ENCODE measurements around the gene CLPSL1.

- TF ChIP-seq EZH2 (IDR thresholded peaks at IDR 0.05; ENCODE audit: insufficient read depth, poor library complexity, severe bottlenecking) = no peak
- no peak for TF ChIP-seq EZH2phosphoT487 (IDR thresholded peaks at IDR 0.05; ENCODE audit: insufficient read depth, low read depth)
Observed at GRCh38 chr6:35775031-35775430, 5.8 kb upstream of the CLPSL1 start.
